Stimulated activated memory B cell treated with anti-CD40 and anti-IgM and Interleukin-4, amounts not matched to agents 10 μg/mL and 1 μg/mL and 100 μg/mL, for 72 hours (primary cell): ENCODE data around the gene RTP5.

Experiments used
- ATAC-seq: fragments of 150-1000 bp; cut with Tn5 transposase; 2 replicates; pipeline ENCODE4 v1.10.0; 2021
- H3K27ac Mint-ChIP-seq: one replicate; pipeline ENCODE4 v1.8.0; 2022; ENCODE audit warnings: mild to moderate bottlenecking, mixed read lengths
- H3K27me3 Mint-ChIP-seq: one replicate; pipeline ENCODE4 v1.8.0; 2022; ENCODE audit warnings: mixed read lengths
- H3K36me3 Mint-ChIP-seq: one replicate; pipeline ENCODE4 v1.8.0; 2022; ENCODE audit warnings: mixed read lengths
- H3K4me1 Mint-ChIP-seq: one replicate; pipeline ENCODE4 v1.8.0; 2022; ENCODE audit warnings: mixed read lengths
- H3K4me3 Mint-ChIP-seq: one replicate; pipeline ENCODE4 v1.8.0; 2022; ENCODE audit warnings: mild to moderate bottlenecking, moderate library complexity, mixed read lengths
- H3K9me3 Mint-ChIP-seq: one replicate; pipeline ENCODE4 v1.8.0; 2022; ENCODE audit warnings: mixed read lengths

RTP5 gene

GRCh38 chr2:241882091-241882625 is 12.6 kb downstream of the RTP5 start:
- peaks cover 21% of the 10 kb centered on the region for H3K36me3 Mint-ChIP-seq
- H3K4me3 Mint-ChIP-seq: peak overlapping the region; percentile 89
- H3K27ac Mint-ChIP-seq: peak overlapping the region; percentile 89
- peak; percentile 84 for ATAC-seq
- H3K4me1 Mint-ChIP-seq: peaks cover 56% of the 10 kb centered on the region
- H3K9me3 Mint-ChIP-seq: no peaks in the 10 kb centered on the region
- H3K27me3 Mint-ChIP-seq: no peaks in the 10 kb centered on the region

- ATAC-seq: no peak
- H3K27ac Mint-ChIP-seq: no peak overlapping the region
- no peaks in the 10 kb centered on the region for H3K27me3 Mint-ChIP-seq
- peaks cover 39% of the 10 kb centered on the region for H3K36me3 Mint-ChIP-seq
- peaks cover 3% of the 10 kb centered on the region for H3K9me3 Mint-ChIP-seq
- no peak overlapping the region for H3K4me3 Mint-ChIP-seq
- peaks cover 75% of the 10 kb centered on the region for H3K4me1 Mint-ChIP-seq
These were observed 15.4 kb downstream of the RTP5 start for GRCh38 chr2:241884951-241885290.

- H3K4me1 Mint-ChIP-seq: peaks cover 72% of the 10 kb centered on the region
- ATAC-seq: no peak
- no peak overlapping the region for H3K27ac Mint-ChIP-seq
- H3K9me3 Mint-ChIP-seq: peaks cover 3% of the 10 kb centered on the region
- H3K4me3 Mint-ChIP-seq: no peak overlapping the region
- no peaks in the 10 kb centered on the region for H3K27me3 Mint-ChIP-seq
- peaks cover 39% of the 10 kb centered on the region for H3K36me3 Mint-ChIP-seq
These were observed 15.9 kb downstream of the RTP5 start for GRCh38 chr2:241885291-241885945.

GRCh38 chr2:241885946-241886643 is 16.6 kb downstream of the RTP5 start:
- Mint-ChIP-seq H3K4me3 (peak overlapping the region; percentile 16), H3K27ac (peak overlapping the region; percentile 42), H3K27me3 (no peaks in the 10 kb centered on the region), H3K9me3 (peaks cover 3% of the 10 kb centered on the region), H3K4me1 (peaks cover 66% of the 10 kb centered on the region), H3K36me3 (peaks cover 39% of the 10 kb centered on the region)
- ATAC-seq: peak; percentile 7

GRCh38 chr2:241886840-241887447 is 17.4 kb downstream of the RTP5 start:
- Mint-ChIP-seq H3K27me3 (no peaks in the 10 kb centered on the region), H3K36me3 (peaks cover 39% of the 10 kb centered on the region), H3K4me3 (no peak overlapping the region), H3K9me3 (peaks cover 3% of the 10 kb centered on the region), H3K27ac (peak overlapping the region; percentile 42), H3K4me1 (peaks cover 64% of the 10 kb centered on the region)
- no peak for ATAC-seq

GRCh38 chr2:241887806-241888522 is 18.4 kb downstream of the RTP5 start:
- ATAC-seq: no peak
- Mint-ChIP-seq H3K27ac (peak overlapping the region; percentile 48), H3K4me1 (peaks cover 54% of the 10 kb centered on the region), H3K9me3 (peaks cover 3% of the 10 kb centered on the region), H3K27me3 (no peaks in the 10 kb centered on the region), H3K36me3 (peaks cover 39% of the 10 kb centered on the region), H3K4me3 (no peak overlapping the region)

- Mint-ChIP-seq H3K4me3 (no peak overlapping the region), H3K27ac (no peak overlapping the region), H3K9me3 (peaks cover 3% of the 10 kb centered on the region), H3K36me3 (peaks cover 39% of the 10 kb centered on the region), H3K4me1 (peaks cover 48% of the 10 kb centered on the region), H3K27me3 (no peaks in the 10 kb centered on the region)
- no peak for ATAC-seq
These were observed 19.1 kb downstream of the RTP5 start for GRCh38 chr2:241888641-241889040.

- Mint-ChIP-seq H3K27me3 (no peaks in the 10 kb centered on the region), H3K36me3 (peaks cover 30% of the 10 kb centered on the region), H3K4me1 (peaks cover 38% of the 10 kb centered on the region), H3K9me3 (peaks cover 3% of the 10 kb centered on the region), H3K27ac (no peak overlapping the region), H3K4me3 (no peak overlapping the region)
- no peak for ATAC-seq
These were observed 21.2 kb downstream of the RTP5 start for GRCh38 chr2:241890524-241891235.

GRCh38 chr2:241891315-241891987 is 21.9 kb downstream of the RTP5 start:
- Mint-ChIP-seq H3K9me3 (peaks cover 3% of the 10 kb centered on the region), H3K27ac (no peak overlapping the region), H3K4me3 (no peak overlapping the region), H3K36me3 (peaks cover 22% of the 10 kb centered on the region), H3K27me3 (no peaks in the 10 kb centered on the region), H3K4me1 (peaks cover 30% of the 10 kb centered on the region)
- no peak for ATAC-seq

GRCh38 chr2:241891988-241892298 is 22.4 kb downstream of the RTP5 start:
- ATAC-seq: no peak
- H3K4me1 Mint-ChIP-seq: peaks cover 25% of the 10 kb centered on the region
- H3K9me3 Mint-ChIP-seq: peaks cover 3% of the 10 kb centered on the region
- peaks cover 20% of the 10 kb centered on the region for H3K36me3 Mint-ChIP-seq
- no peaks in the 10 kb centered on the region for H3K27me3 Mint-ChIP-seq
- H3K4me3 Mint-ChIP-seq: no peak overlapping the region
- no peak overlapping the region for H3K27ac Mint-ChIP-seq

- Mint-ChIP-seq H3K27me3 (no peaks in the 10 kb centered on the region), H3K27ac (no peak overlapping the region), H3K9me3 (peaks cover 3% of the 10 kb centered on the region), H3K36me3 (peaks cover 14% of the 10 kb centered on the region), H3K4me3 (no peak overlapping the region), H3K4me1 (peaks cover 19% of the 10 kb centered on the region)
- no peak for ATAC-seq
These were observed 23.0 kb downstream of the RTP5 start for GRCh38 chr2:241892299-241893137.

- Mint-ChIP-seq H3K4me1 (peaks cover 12% of the 10 kb centered on the region), H3K4me3 (no peak overlapping the region), H3K9me3 (peaks cover 3% of the 10 kb centered on the region), H3K27ac (no peak overlapping the region), H3K27me3 (no peaks in the 10 kb centered on the region), H3K36me3 (peaks cover 10% of the 10 kb centered on the region)
- no peak for ATAC-seq
These were observed 23.7 kb downstream of the RTP5 start for GRCh38 chr2:241893265-241893664.

- Mint-ChIP-seq H3K27ac (no peak overlapping the region), H3K4me3 (no peak overlapping the region), H3K9me3 (peaks cover 2% of the 10 kb centered on the region), H3K36me3 (peaks cover 15% of the 10 kb centered on the region), H3K4me1 (peaks cover 5% of the 10 kb centered on the region), H3K27me3 (no peaks in the 10 kb centered on the region)
- no peak for ATAC-seq
These were observed 24.6 kb downstream of the RTP5 start for GRCh38 chr2:241894056-241894641.
